HG03135 (cell line): ENCODE results near the gene BBIP1.

Source experiments
- ATAC-seq: cut with Tn5 transposase; IDR thresholded peaks from one replicate; pipeline ENCODE4 v1.9.1; 2021; ENCODE audit warnings: mild to moderate bottlenecking, moderate library complexity; ENCODE audit not compliant: unreplicated experiment

BBIP1 gene

GRCh38 chr10:110863956-110864355, 55.0 kb downstream of the BBIP1 start:
- no peak for ATAC-seq

GRCh38 chr10:110863361-110863760, 55.6 kb downstream of the BBIP1 start:
- ATAC-seq, result no peak

DNA sequence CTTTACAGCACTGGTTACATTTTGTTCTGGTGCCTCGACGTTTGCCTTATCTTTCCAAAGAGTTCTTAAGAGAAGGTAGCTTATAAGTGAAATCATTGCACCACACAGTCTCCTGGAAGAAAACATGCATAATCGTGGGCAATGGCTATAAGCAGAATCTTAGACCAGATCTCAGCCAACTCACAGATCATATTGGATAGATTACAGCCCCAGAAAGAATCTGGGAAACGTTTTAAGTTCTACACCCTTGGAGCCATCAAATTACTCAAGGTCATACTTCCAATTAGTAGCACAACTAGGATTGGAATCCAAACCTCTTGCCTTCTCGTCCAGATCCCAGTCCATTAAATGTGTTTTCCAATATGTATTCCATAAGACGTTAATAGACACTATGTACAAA, 56.0 kb downstream of the BBIP1 start:
- ATAC-seq, result no peak

DNA sequence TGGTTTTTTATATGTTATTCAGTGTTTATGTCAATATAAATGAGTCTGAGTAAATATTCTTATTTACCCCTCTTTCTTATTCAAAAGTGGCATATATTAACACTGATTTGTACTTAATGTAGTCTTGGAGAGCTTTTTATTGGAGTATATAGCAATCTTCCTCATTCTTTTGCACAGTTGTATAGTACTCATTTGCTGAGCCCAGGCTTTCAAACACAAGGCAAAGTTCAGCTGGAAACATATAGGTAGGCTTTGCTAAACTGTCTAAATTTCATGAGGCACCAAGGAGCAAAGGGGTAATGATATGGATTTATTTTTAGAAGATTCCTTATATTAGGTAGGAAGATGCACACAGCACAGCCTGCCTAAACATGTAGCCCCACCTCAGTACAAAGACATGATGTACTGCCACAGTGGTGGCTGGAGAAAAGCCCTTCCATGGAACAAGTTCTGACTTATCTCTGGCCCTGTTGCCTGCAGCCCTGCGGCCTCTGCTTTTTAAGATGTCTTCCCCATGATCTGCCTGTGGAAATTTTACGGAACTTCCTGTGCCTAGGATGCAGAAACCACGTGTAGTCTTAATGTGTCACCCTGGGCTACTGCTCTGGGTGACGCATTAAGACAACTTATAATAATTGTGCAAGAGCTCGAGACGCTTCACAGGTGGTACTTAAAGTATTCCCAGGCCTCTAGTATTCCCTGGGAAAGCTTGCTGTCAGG, 56.9 kb downstream of the BBIP1 start:
- no peak for ATAC-seq

DNA sequence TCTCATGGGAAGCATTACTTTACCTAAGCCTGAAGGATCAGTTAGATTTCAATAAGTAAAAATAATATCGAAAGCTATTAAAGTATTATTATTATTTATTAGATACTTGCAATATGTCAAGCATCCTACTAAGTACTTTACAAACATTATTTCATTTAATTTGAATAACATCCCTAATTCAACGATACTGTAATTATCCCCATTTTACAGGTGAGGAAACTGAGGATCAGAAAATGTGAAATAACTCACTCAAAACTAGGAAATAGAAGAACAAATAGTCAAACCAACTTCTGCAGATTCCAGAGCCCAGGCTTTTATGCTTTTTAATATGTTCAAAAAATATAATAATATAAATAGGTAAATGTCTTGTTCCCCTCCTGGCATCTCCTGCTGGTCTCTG, 57.5 kb downstream of the BBIP1 start:
- ATAC-seq, result no peak

- ATAC-seq, result peak; percentile 46
These were observed 58.3 kb downstream of the BBIP1 start for GRCh38 chr10:110860576-110861241.

DNA sequence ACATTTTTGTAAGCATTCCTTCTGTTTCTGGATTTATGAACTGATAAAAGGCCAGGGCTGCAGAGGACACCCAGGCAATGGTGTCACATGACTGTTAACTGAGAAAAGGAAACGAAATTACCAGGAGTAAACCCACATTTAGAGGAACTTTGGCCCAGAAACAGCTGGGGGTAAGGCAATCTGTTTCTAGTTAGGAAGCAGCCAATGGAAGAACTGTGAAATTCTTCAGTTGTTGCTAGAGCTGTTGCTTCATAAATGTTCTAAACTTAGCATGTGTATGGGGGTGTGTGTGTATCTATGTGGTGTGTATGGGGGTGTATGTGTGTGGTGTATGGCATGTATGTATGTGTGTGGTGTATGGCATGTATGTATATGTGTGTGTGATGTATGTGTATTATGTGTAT, 59.0 kb downstream of the BBIP1 start:
- ATAC-seq, result no peak

- ATAC-seq, result no peak
These were observed 59.6 kb downstream of the BBIP1 start for GRCh38 chr10:110859206-110859972.

DNA sequence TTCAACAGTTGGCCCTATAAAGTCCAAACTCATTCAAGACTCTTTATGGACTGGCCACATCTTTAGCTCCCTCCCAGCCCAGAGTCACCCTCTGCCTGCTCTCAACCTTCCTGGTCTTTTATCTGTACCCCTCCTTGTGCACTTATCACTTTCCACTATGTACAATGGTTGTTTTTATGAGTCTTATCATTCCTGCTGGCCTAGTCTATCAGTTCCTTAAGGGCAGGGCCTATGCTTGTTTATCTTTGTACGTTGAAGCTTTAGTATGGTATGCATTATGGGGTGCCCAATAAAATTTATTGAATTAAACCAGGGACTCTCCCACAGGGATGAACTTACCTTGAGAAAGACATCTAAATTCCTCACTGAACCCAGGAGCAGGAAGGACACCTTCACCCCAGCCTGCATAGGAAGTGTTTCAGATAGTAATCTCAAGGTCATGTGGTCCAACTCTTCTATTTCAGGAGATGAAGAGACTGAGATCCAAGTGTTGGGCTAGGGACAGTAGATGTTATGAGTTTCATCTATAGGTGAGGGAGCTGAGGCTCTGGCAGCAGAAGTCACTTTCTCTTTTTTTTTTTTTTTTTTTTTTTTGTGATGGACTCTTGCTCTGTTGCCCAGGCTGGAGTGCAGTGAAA, 60.6 kb downstream of the BBIP1 start:
- ATAC-seq, result no peak

DNA sequence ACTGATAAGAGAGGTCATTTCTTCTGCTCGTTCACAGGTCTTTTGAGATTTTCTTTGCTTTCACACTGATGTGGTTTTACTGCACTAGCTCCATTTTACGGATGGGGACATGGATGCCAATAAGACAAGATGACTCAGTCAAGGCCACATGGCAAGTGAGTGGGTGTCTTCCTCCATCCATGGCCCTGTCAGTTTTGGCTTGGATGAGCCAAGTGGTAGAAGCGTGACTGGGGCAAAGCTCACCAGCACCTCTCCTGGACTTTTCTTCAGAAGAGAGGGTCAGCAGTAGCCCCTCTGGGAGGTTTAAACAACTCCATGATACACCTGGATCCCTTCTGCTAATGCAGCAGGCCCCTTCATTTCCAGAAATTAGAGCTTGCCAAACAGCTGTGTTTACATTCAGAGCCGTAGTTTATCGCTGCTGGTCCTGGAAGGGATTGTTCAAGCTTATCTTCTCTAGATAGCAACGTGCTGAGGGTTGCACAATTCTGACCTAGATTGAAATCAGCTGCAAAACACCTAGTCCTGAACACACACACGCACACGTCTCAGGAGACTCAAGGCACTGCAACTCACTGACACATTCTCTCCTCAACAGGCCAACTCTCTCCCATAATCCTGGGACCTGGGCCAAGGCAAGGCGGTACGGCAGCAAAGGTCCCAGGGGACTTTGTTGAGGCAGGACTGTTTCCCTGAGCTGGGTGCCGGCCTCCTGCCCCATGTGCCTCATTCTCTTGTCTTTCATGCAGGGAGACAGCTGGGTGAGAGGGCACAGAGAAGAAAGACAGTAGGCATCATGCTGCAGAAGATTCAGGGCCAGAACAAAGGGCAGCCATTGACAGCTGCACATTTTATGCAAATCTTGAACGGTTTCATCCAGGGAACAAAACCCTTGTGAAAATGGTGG, 61.5 kb downstream of the BBIP1 start:
- ATAC-seq, result no peak

- no peak for ATAC-seq
These were observed 64.9 kb downstream of the BBIP1 start for GRCh38 chr10:110853921-110854605.

DNA sequence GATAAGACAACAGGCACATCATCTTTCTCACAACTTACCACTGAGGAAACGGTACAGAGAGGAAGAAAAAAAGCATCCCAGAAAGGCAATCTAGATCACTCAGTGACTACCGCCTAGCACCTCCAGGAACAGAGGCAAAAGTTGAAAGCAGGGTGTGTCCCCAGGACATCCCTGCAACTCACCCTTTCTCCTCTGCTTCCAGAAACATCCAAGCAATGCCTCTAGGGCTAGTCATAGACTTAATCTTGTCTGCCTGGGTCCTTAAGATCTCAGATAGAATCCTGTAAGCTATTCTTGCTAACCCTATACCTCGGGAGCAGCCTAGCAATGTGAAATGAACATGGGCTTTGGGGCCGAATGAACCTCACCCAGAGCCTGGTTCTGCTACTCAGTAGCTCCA, 66.0 kb downstream of the BBIP1 start:
- no peak for ATAC-seq

- no peak for ATAC-seq
These were observed 66.6 kb downstream of the BBIP1 start for GRCh38 chr10:110852255-110852896.

DNA sequence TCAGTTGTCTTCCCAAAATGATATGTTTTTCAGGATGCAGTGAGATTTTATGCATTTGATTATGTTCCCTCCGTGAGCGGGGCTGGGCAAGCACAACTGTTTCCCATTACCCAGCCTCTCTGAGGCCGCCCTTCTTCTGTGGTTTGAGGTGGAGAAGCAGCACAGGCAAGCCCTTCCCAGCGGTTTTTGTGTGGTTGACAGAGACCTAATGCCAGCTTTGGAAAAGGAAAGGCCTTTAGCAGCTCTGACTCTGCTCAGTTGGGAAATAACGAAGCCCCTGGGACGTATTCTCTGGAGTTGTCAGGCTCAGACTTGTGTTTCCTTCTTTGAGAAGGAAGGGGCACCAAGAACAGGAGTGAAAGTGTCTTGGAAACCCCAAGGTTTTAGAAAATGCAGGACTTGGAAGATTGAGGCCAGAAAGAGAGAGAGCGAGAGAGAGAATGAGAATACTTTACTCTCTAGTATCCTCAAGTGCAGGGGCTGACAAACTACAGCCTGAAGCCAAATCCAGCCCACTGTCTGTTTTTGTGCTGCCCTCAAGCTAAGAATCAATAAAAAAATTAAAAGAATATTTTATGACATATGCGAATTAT, 67.9 kb downstream of the BBIP1 start:
- no peak for ATAC-seq

GRCh38 chr10:110850099-110850498, 68.9 kb downstream of the BBIP1 start:
- ATAC-seq, result no peak
